Measurements from ENCODE around the gene GYG2. TPM values are rescaled to one million over a fixed set of nuclear protein-coding genes. Genes with fewer than 3 reads are reported as not detected.
A peak's percentile ranks its signal among the peaks of the same experiment; 100 is the strongest.
"Not testable (repeated sequence)": the region's sequence is repeated elsewhere in the genome, so short reads cannot be mapped to it uniquely, and the experiment has no call there.

Gene GYG2
- total RNA-seq, 4 donors from 2014 or later: 3.0 to 6.8 (median 4.2) TPM

GRCh38 chrX:2921750-2922149, 93.0 kb downstream of the GYG2 start:
- 58 to 85% methylated on average over 2 to 9 of the region's 9 CpGs for WGBS, 2 donors (ENCODE audit: low coverage in 1 of 2)
- Histone ChIP-seq H3K36me3 (no peaks in the 10 kb centered on the region), H3K4me1 (no peaks in the 10 kb centered on the region), H3K4me3 (no peak overlapping the region), H3K27me3 (no peaks in the 10 kb centered on the region), H3K27ac (no peak overlapping the region), H3K9me3 (no peaks in the 10 kb centered on the region)
- intact Hi-C loops (cut with DNase I; ENCODE audit: low total_unique reads): no loop called here
- TF ChIP-seq EP300 (IDR thresholded peaks at IDR 0.05; ENCODE audit: low read depth): no peak
- TF ChIP-seq POLR2A (IDR thresholded peaks at IDR 0.05): no peak
- no peak for TF ChIP-seq POLR2AphosphoS5 (IDR thresholded peaks at IDR 0.05)
- TF ChIP-seq CTCF (IDR thresholded peaks at IDR 0.05): no peak
- no peak for DNase-seq
- in situ Hi-C loops (cut with MboI; ENCODE audit: low pct_ligation_motif_present in 1 of 4, low pct_unique_long_range_greater_than_20kb in 1 of 4, low sequenced_read_pairs in 3 of 4): no loop called here

- in situ Hi-C loops (cut with MboI; ENCODE audit: low pct_ligation_motif_present in 1 of 4, low pct_unique_long_range_greater_than_20kb in 1 of 4, low sequenced_read_pairs in 3 of 4) (no loop called here), intact Hi-C loops (cut with DNase I; ENCODE audit: low total_unique reads) (no loop called here)
- no peak for DNase-seq
- TF ChIP-seq EP300 (IDR thresholded peaks at IDR 0.05; ENCODE audit: low read depth): no peak
- no peak for TF ChIP-seq POLR2A (IDR thresholded peaks at IDR 0.05)
- no peak for TF ChIP-seq POLR2AphosphoS5 (IDR thresholded peaks at IDR 0.05)
- TF ChIP-seq CTCF (IDR thresholded peaks at IDR 0.05): no peak
- no peak overlapping the region for H3K4me3 ChIP-seq
- H3K27me3 ChIP-seq: no peaks in the 10 kb centered on the region
- H3K36me3 ChIP-seq: no peaks in the 10 kb centered on the region
- no peak overlapping the region for H3K27ac ChIP-seq
- H3K9me3 ChIP-seq: no peaks in the 10 kb centered on the region
- 86% methylated on average over 9 of the region's 9 CpGs; no CpG with 5 or more reads in 1 of the 2 donors for WGBS, 2 donors (ENCODE audit: low coverage in 1 of 2)
- peaks cover 0 to 3% (median under 1%) of the 10 kb centered on the region in 4 donors for H3K4me1 ChIP-seq
Observed at GRCh38 chrX:2924151-2924550, 95.4 kb downstream of the GYG2 start.

- H3K27ac ChIP-seq; H3K9me3 ChIP-seq; DNase-seq; H3K4me1 ChIP-seq; intact Hi-C loops (cut with DNase I; ENCODE audit: low total_unique reads); H3K4me3 ChIP-seq; H3K36me3 ChIP-seq; H3K27me3 ChIP-seq: not testable (repeated sequence)
- in situ Hi-C loops (cut with MboI; ENCODE audit: low pct_ligation_motif_present in 1 of 4, low pct_unique_long_range_greater_than_20kb in 1 of 4, low sequenced_read_pairs in 3 of 4): loop anchor here in 1 of 4 donors (25.0 kb wide), 1 partner anchor 111 kb away; the partner anchor contains the start of gene ARSF
- WGBS, 2 donors (ENCODE audit: low coverage in 1 of 2): 89 to 92% methylated on average over 2 to 4 of the region's 4 CpGs
Observed at GRCh38 chrX:2926255-2926654, 97.5 kb downstream of the GYG2 start.

- H3K4me1 ChIP-seq: peaks cover 0 to 7% (median 3%) of the 10 kb centered on the region in 4 donors
- H3K27me3 ChIP-seq: no peaks in the 10 kb centered on the region
- no peaks in the 10 kb centered on the region for H3K36me3 ChIP-seq
- peak overlapping the region in 1 of 4 donors; percentile 96 for H3K27ac ChIP-seq
- H3K9me3 ChIP-seq: no peaks in the 10 kb centered on the region
- no peak for DNase-seq
- intact Hi-C loops (cut with DNase I; ENCODE audit: low total_unique reads): no loop called here
- 94 to 100% methylated on average over 1 to 15 of the region's 15 CpGs for WGBS, 2 donors (ENCODE audit: low coverage in 1 of 2)
- in situ Hi-C loops (cut with MboI; ENCODE audit: low pct_ligation_motif_present in 1 of 4, low pct_unique_long_range_greater_than_20kb in 1 of 4, low sequenced_read_pairs in 3 of 4): loop anchor here in 1 of 4 donors (25.0 kb wide), 1 partner anchor 111 kb away; the partner anchor contains the start of gene ARSF
- TF ChIP-seq POLR2A (IDR thresholded peaks at IDR 0.05): no peak
- TF ChIP-seq CTCF (IDR thresholded peaks at IDR 0.05): no peak
- no peak for TF ChIP-seq POLR2AphosphoS5 (IDR thresholded peaks at IDR 0.05)
- TF ChIP-seq EP300 (IDR thresholded peaks at IDR 0.05; ENCODE audit: low read depth): no peak
- no peak overlapping the region for H3K4me3 ChIP-seq
Observed at GRCh38 chrX:2926664-2927275, 98.0 kb downstream of the GYG2 start.

Measured in transverse colon (tissue), 4 donors.